HEK293 (cell line): ENCODE measurements around the gene LAMB4.

Experiments
- CTCF ChIA-PET: fragments of 350-600 bp; formaldehyde crosslinking; extraction: SDS; loops from one replicate; lab custom pipeline; 2021; ENCODE audit warnings: antibody characterized with exemption; lab: Yijun Ruan, JAX
- POLR2A ChIA-PET: fragments of 300-600 bp; formaldehyde crosslinking; extraction: SDS; loops from one replicate; lab custom pipeline; 2020; ENCODE audit warnings: antibody characterized with exemption, inconsistent platforms; lab: Yijun Ruan, JAX
- H3K27ac ChIP-seq: fragments of 200-500 bp; sonication (Bioruptor generic); 2 replicates; pipeline ENCODE4 v1.5.1; 2014; ENCODE audit warnings: low read depth, low read length, control low read depth, inconsistent platforms; ENCODE audit errors: extremely low read depth
- H3K36me3 ChIP-seq, 2 experiments: fragments of 200-500 bp in 1 of 2; sonication (Bioruptor generic) in 1 of 2; 1 replicate in 1 of 2; 2 replicates in 1 of 2; pipeline ENCODE4 v1.5.1; 2014 to 2017; ENCODE audit warnings: inconsistent platforms in 2 of 2, low read length in 2 of 2; ENCODE audit not compliant: control insufficient read depth in 2 of 2, insufficient read depth in 1 of 2
- H3K4me1 ChIP-seq: fragments of 200-500 bp; sonication (Bioruptor generic); 2 replicates; pipeline ENCODE4 v1.5.1; 2014; ENCODE audit warnings: mild to moderate bottlenecking, low read length, inconsistent platforms; ENCODE audit not compliant: control insufficient read depth, insufficient read depth
- H3K4me3 ChIP-seq: 2 replicates; pipeline ENCODE4 v1.5.1; 2011; ENCODE audit warnings: low read depth, mild to moderate bottlenecking, control low read depth, low read length, moderate library complexity
- H3K9me3 ChIP-seq: fragments of 200-500 bp; sonication (Bioruptor generic); 2 replicates; pipeline ENCODE4 v1.5.1; 2014; ENCODE audit warnings: low read depth, low read length, inconsistent platforms; ENCODE audit not compliant: control insufficient read depth, insufficient read depth
- BCL6B ChIP-seq: fragments of 450-650 bp; formaldehyde crosslinking; IDR thresholded peaks from 2 replicates; pipeline ENCODE4 v1.5.1; 2017; ENCODE audit warnings: missing biosample characterization, missing genetic modification characterization
- FEZF1 ChIP-seq: fragments of 450-650 bp; formaldehyde crosslinking; IDR thresholded peaks from 2 replicates; pipeline ENCODE4 v1.5.1; 2016; ENCODE audit warnings: missing biosample characterization, missing genetic modification characterization
- KLF1 ChIP-seq: fragments of 450-650 bp; formaldehyde crosslinking; IDR thresholded peaks from 2 replicates; pipeline ENCODE4 v1.5.1; 2016; ENCODE audit warnings: missing biosample characterization, missing genetic modification characterization
- KLF7 ChIP-seq: fragments of 450-650 bp; formaldehyde crosslinking; IDR thresholded peaks from 2 replicates; pipeline ENCODE4 v1.5.1; 2016; ENCODE audit warnings: missing biosample characterization, missing genetic modification characterization, borderline replicate concordance
- OSR2 ChIP-seq: fragments of 450-650 bp; formaldehyde crosslinking; IDR thresholded peaks from 2 replicates; pipeline ENCODE4 v1.5.1; 2016; ENCODE audit warnings: missing biosample characterization, missing genetic modification characterization
- PRDM1 ChIP-seq: fragments of 450-650 bp; formaldehyde crosslinking; IDR thresholded peaks from 2 replicates; pipeline ENCODE4; 2016; ENCODE audit warnings: missing biosample characterization, missing genetic modification characterization
- SP7 ChIP-seq: fragments of 450-650 bp; formaldehyde crosslinking; IDR thresholded peaks from 2 replicates; pipeline ENCODE4 v1.5.1; 2016; ENCODE audit warnings: missing biosample characterization, missing genetic modification characterization
- TRIM28 ChIP-seq: IDR thresholded peaks from 2 replicates; pipeline ENCODE4 v1.6.1; 2011; ENCODE audit warnings: low read length, control low read depth, borderline replicate concordance
- ZBTB26 ChIP-seq: fragments of 450-650 bp; formaldehyde crosslinking; optimal IDR thresholded peaks from 2 replicates; pipeline ENCODE3; 2016; ENCODE audit warnings: missing biosample characterization, mild to moderate bottlenecking, missing genetic modification characterization
- ZBTB48 ChIP-seq: fragments of 450-650 bp; formaldehyde crosslinking; IDR thresholded peaks from 2 replicates; pipeline ENCODE4 v1.5.1; 2016; ENCODE audit warnings: missing biosample characterization, missing genetic modification characterization
- ZBTB7A ChIP-seq: fragments of 450-650 bp; formaldehyde crosslinking; IDR thresholded peaks from 2 replicates; pipeline ENCODE4 v1.5.1; 2016; ENCODE audit warnings: low read depth, missing biosample characterization, missing genetic modification characterization
- ZIC2 ChIP-seq: fragments of 450-650 bp; formaldehyde crosslinking; IDR thresholded peaks from 2 replicates; pipeline ENCODE4 v1.5.1; 2016; ENCODE audit warnings: missing biosample characterization, missing genetic modification characterization
- ZNF157 ChIP-seq: fragments of 450-650 bp; formaldehyde crosslinking; IDR thresholded peaks from 2 replicates; pipeline ENCODE4 v1.5.1; 2016; ENCODE audit warnings: missing biosample characterization, missing genetic modification characterization
- ZNF274 ChIP-seq, 2 experiments: fragments of 200-500 bp in 1 of 2; fragments of 450-650 bp in 1 of 2; sonication (Bioruptor generic) in 1 of 2; formaldehyde crosslinking in 1 of 2; IDR thresholded peaks; 2 replicates each; pipeline versions ENCODE4 v1.5.1 to v1.6.1; 2014 to 2016; ENCODE audit warnings: borderline replicate concordance in 1 of 2, inconsistent platforms in 1 of 2, low read length in 1 of 2, missing biosample characterization in 1 of 2, missing genetic modification characterization in 1 of 2
- ZNF621 ChIP-seq: fragments of 450-650 bp; formaldehyde crosslinking; IDR thresholded peaks from 2 replicates; pipeline ENCODE4 v1.5.1; 2017; ENCODE audit warnings: missing biosample characterization, missing genetic modification characterization
- ZNF692 ChIP-seq: fragments of 450-650 bp; formaldehyde crosslinking; IDR thresholded peaks from 2 replicates; pipeline ENCODE4 v1.5.1; 2016; ENCODE audit warnings: missing biosample characterization, missing genetic modification characterization
- ZNF704 ChIP-seq: fragments of 450-650 bp; formaldehyde crosslinking; IDR thresholded peaks from 2 replicates; pipeline ENCODE4 v1.5.1; 2016; ENCODE audit warnings: missing biosample characterization, missing genetic modification characterization
- ZNF791 ChIP-seq: fragments of 450-650 bp; formaldehyde crosslinking; IDR thresholded peaks from 2 replicates; pipeline ENCODE4 v1.5.1; 2016; ENCODE audit warnings: missing biosample characterization, missing genetic modification characterization
- ZNF830 ChIP-seq: fragments of 450-650 bp; IDR thresholded peaks from 2 replicates; pipeline ENCODE4 v1.5.0; 2018; ENCODE audit warnings: missing biosample characterization, missing genetic modification characterization, low read depth, mild to moderate bottlenecking, moderate library complexity
- ZSCAN23 ChIP-seq: fragments of 450-650 bp; formaldehyde crosslinking; IDR thresholded peaks from 2 replicates; pipeline ENCODE4 v1.5.1; 2016; ENCODE audit warnings: missing biosample characterization, missing genetic modification characterization
- TF ChIP-seq, protein P1 (sequence below): fragments of 450-650 bp; IDR thresholded peaks from 2 replicates; pipeline ENCODE4 v1.5.1; 2018; ENCODE audit warnings: missing biosample characterization, mild to moderate bottlenecking, missing genetic modification characterization
- TF ChIP-seq, protein P2 (sequence below): fragments of 450-650 bp; formaldehyde crosslinking; IDR thresholded peaks from 2 replicates; pipeline ENCODE4 v1.5.1; 2017; ENCODE audit warnings: missing biosample characterization, missing genetic modification characterization

The LAMB4 gene

DNA sequence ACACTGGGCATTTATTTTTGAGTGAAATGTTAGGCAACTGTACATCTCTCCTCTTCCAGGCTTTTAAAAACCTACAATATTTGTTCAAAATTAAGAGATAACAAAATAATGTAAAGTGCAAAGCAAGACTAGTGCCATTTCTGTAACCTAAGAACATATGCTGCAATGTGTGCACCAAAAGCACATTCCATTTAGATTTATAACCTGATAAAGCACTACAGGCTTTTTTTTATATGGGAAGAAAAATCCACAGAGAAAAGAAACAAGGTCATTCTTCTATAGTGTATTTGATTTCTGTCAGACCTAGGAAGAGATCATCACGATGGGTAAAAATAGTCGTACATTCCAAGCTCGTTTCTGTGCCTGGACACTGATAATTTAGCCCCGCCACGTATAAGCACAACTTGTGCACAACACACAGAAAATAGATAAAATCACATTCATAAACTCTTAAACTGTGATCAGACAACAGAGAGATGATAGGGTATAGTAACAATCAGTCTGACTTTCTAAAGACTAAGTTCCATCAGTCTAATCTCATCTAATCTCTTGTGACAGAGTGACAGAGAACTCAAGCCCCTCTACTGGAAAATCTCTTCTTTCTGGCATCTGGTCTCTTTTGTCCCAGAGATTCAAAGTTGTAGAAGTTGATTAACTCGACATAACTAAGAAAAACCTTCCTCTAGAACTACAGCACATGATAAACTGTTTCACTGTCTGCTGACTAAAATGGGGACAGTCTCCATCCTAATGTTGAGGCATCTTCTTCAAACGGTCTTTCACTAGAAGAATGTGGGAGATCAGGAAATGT lies 133.9 kb downstream of the LAMB4 start:
- TF ChIP-seq ZNF274 (IDR thresholded peaks at IDR 0.05; ENCODE audit: low read length) (no peak), ZNF274 (tag by site-specific recombination; IDR thresholded peaks at IDR 0.05; ENCODE audit: borderline replicate concordance) (no peak), ZNF830 (tag by site-specific recombination) (no peak), FEZF1 (peak; percentile 75)
- TF ChIP-seq, protein P1, sequence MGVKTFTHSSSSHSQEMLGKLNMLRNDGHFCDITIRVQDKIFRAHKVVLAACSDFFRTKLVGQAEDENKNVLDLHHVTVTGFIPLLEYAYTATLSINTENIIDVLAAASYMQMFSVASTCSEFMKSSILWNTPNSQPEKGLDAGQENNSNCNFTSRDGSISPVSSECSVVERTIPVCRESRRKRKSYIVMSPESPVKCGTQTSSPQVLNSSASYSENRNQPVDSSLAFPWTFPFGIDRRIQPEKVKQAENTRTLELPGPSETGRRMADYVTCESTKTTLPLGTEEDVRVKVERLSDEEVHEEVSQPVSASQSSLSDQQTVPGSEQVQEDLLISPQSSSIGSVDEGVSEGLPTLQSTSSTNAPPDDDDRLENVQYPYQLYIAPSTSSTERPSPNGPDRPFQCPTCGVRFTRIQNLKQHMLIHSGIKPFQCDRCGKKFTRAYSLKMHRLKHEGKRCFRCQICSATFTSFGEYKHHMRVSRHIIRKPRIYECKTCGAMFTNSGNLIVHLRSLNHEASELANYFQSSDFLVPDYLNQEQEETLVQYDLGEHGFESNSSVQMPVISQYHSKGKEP (tag by site-specific recombination), result peak; percentile 61; the same call in 1 of the 2 replicates
- peaks cover 6 to 21% of the 10 kb centered on the region in 2 experiments for H3K36me3 ChIP-seq
- ChIA-PET POLR2A (no interaction called here), CTCF (no interaction called here)
- H3K4me3 ChIP-seq, result no peak overlapping the region
- peaks cover 26% of the 10 kb centered on the region for H3K4me1 ChIP-seq
- no peaks in the 10 kb centered on the region for H3K9me3 ChIP-seq
- H3K27ac ChIP-seq, result no peak overlapping the region

GRCh38 chr7:107995184-107996071 lies 134.7 kb downstream of the LAMB4 start:
- ChIA-PET POLR2A (interaction anchor here (0.7 kb wide), 1 partner anchor 376 kb away, joined by 3 read pairs; no protein-coding TSS in a partner anchor), CTCF (interaction anchor here (0.7 to 0.9 kb wide), 3 partner anchors 20 to 121 kb away, joined by 3 to 4 read pairs (median 4); no protein-coding TSS in a partner anchor)
- Histone ChIP-seq H3K4me3 (no peak overlapping the region; the same call in 1 of the 2 replicates), H3K4me1 (peaks cover 26% of the 10 kb centered on the region), H3K9me3 (no peaks in the 10 kb centered on the region), H3K27ac (peak overlapping the region; percentile 38), H3K36me3 (peaks cover 6 to 21% of the 10 kb centered on the region in 2 experiments)
- TF ChIP-seq KLF7 (peak; percentile 36; the same call in 1 of the 2 replicates), ZIC2 (tag by site-specific recombination) (peak; percentile 11; the same call in 1 of the 2 replicates), ZBTB48 (tag by site-specific recombination) (peak; percentile 34; the same call in 1 of the 2 replicates), TRIM28 (peak; percentile 25; the same call in 1 of the 2 replicates), ZBTB7A (no peak), ZNF692 (peak; percentile 50; the same call in 1 of the 2 replicates), OSR2 (no peak), ZNF621 (tag by site-specific recombination) (no peak), BCL6B (tag by site-specific recombination) (no peak), SP7 (tag by site-specific recombination) (0 out of 2 replicates have a peak, but pooled peaks have one; percentile 47), ZNF704 (no peak), ZSCAN23 (tag by site-specific recombination) (no peak), ZNF791 (no peak), ZNF157 (no peak), ZBTB26 (tag by site-specific recombination) (no peak), KLF1 (0 out of 2 replicates have a peak, but pooled peaks have one; percentile 24), PRDM1 (tag by site-specific recombination) (no peak)
- TF ChIP-seq, protein P2, sequence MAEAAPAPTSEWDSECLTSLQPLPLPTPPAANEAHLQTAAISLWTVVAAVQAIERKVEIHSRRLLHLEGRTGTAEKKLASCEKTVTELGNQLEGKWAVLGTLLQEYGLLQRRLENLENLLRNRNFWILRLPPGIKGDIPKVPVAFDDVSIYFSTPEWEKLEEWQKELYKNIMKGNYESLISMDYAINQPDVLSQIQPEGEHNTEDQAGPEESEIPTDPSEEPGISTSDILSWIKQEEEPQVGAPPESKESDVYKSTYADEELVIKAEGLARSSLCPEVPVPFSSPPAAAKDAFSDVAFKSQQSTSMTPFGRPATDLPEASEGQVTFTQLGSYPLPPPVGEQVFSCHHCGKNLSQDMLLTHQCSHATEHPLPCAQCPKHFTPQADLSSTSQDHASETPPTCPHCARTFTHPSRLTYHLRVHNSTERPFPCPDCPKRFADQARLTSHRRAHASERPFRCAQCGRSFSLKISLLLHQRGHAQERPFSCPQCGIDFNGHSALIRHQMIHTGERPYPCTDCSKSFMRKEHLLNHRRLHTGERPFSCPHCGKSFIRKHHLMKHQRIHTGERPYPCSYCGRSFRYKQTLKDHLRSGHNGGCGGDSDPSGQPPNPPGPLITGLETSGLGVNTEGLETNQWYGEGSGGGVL (tag by site-specific recombination), result no peak
